ENCODE results near the gene POC5.

DNA sequence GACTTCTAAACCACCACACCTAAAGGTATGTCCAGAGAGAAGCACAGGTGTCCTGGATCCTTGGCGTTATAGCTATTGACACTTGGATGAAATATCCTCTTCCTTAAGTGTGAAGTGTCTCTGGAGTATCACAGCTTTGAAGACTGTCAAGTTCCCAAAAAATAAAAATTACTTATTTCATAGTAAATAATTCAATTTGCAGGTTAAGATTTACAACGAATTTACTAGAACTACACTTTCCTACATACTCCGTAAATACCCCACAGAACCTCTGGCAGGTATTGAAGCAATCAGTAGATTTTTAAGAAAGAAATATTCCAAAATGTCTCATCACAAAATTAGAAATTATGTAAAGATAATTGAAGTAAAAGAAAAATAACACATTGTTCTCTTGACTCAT lies 27.1 kb upstream of the POC5 start:
- TF ChIP-seq CTCF (IDR thresholded peaks at IDR 0.05) (no peak), POLR2A (IDR thresholded peaks at IDR 0.05) (no peak)

Data from body of pancreas (tissue), 4 donors.